ENCODE measurements around the gene RALGAPA2. TPM values are rescaled to one million over a fixed set of nuclear protein-coding genes. Genes with fewer than 3 reads are reported as not detected.

RALGAPA2 gene
- 10 to 100 TPM; 55.5 to 80.0 TPM for total RNA-seq
- long read RNA-seq, partial matches to known transcripts, result 18 of 51 reads
- long read RNA-seq, other reads (novel, unspliced or antisense), result 33 of 51 reads

- intact Hi-C loops (cut with DNase I, micrococcal nuclease), result no loop called here
- DNase-seq (peak; percentile 98), ATAC-seq (peak; percentile 87)
Measured at GRCh38 chr20:20712474-20713243, at the start of gene RALGAPA2. TSS of gene RALGAPA2 (minus strand) at chr20:20712644. CDS start at chr20:20712480, 164 bp downstream.

GRCh38 chr20:20761301-20761700 is 48.9 kb upstream of the RALGAPA2 start:
- DNase-seq (no peak), ATAC-seq (no peak)
- intact Hi-C loops (cut with DNase I, micrococcal nuclease), result no loop called here

GRCh38 chr20:20759132-20759531 is 46.7 kb upstream of the RALGAPA2 start:
- ATAC-seq (peak; percentile 96), DNase-seq (peak; percentile 39 to 44)
- intact Hi-C loops (cut with DNase I, micrococcal nuclease), result no loop called here

GRCh38 chr20:20755674-20756319 is 43.4 kb upstream of the RALGAPA2 start:
- intact Hi-C loops (cut with DNase I, micrococcal nuclease), result no loop called here
- DNase-seq (no peak), ATAC-seq (no peak)

- ATAC-seq (no peak), DNase-seq (no peak)
- intact Hi-C loops (cut with DNase I, micrococcal nuclease), result no loop called here
Measured at GRCh38 chr20:20755231-20755630, 42.8 kb upstream of the RALGAPA2 start.

GRCh38 chr20:20754714-20755113 is 42.3 kb upstream of the RALGAPA2 start:
- intact Hi-C loops (cut with DNase I, micrococcal nuclease), result no loop called here
- ATAC-seq (no peak), DNase-seq (no peak)

- no peak for DNase-seq
- intact Hi-C loops (cut with DNase I, micrococcal nuclease), result no loop called here
- ATAC-seq, result peak; percentile 90
Measured at GRCh38 chr20:20752712-20753111, 40.3 kb upstream of the RALGAPA2 start.

- DNase-seq, result no peak
- ATAC-seq, result no peak
- intact Hi-C loops (cut with DNase I, micrococcal nuclease), result no loop called here
Measured at GRCh38 chr20:20747298-20747697, 34.9 kb upstream of the RALGAPA2 start.

GRCh38 chr20:20744170-20744725 is 31.8 kb upstream of the RALGAPA2 start:
- intact Hi-C loops (cut with DNase I, micrococcal nuclease), result no loop called here
- DNase-seq (no peak), ATAC-seq (peak; percentile 78)

GRCh38 chr20:20743511-20744169 is 31.2 kb upstream of the RALGAPA2 start:
- intact Hi-C loops (cut with DNase I, micrococcal nuclease), result no loop called here
- DNase-seq (peak; percentile 35 to 51), ATAC-seq (peak; percentile 89)

- ATAC-seq, result no peak
- intact Hi-C loops (cut with DNase I, micrococcal nuclease), result no loop called here
- no peak for DNase-seq
Measured at GRCh38 chr20:20741087-20742045, 28.9 kb upstream of the RALGAPA2 start.

- intact Hi-C loops (cut with DNase I, micrococcal nuclease), result no loop called here
- no peak for DNase-seq
- ATAC-seq, result no peak
Measured at GRCh38 chr20:20740541-20740940, 28.1 kb upstream of the RALGAPA2 start.

GRCh38 chr20:20737158-20737557 is 24.7 kb upstream of the RALGAPA2 start:
- DNase-seq (no peak), ATAC-seq (no peak)
- intact Hi-C loops (cut with DNase I, micrococcal nuclease), result no loop called here

- DNase-seq (no peak), ATAC-seq (no peak)
- intact Hi-C loops (cut with DNase I, micrococcal nuclease), result no loop called here
Measured at GRCh38 chr20:20736303-20736702, 23.9 kb upstream of the RALGAPA2 start.

- ATAC-seq (no peak), DNase-seq (no peak)
- intact Hi-C loops (cut with DNase I, micrococcal nuclease), result no loop called here
Measured at GRCh38 chr20:20734475-20734948, 22.1 kb upstream of the RALGAPA2 start.

- ATAC-seq (no peak), DNase-seq (no peak)
- intact Hi-C loops (cut with DNase I, micrococcal nuclease), result no loop called here
Measured at GRCh38 chr20:20733943-20734342, 21.5 kb upstream of the RALGAPA2 start.

- intact Hi-C loops (cut with DNase I, micrococcal nuclease), result no loop called here
- ATAC-seq (no peak), DNase-seq (no peak)
Measured at GRCh38 chr20:20732641-20733040, 20.2 kb upstream of the RALGAPA2 start.

GRCh38 chr20:20731945-20732296 is 19.5 kb upstream of the RALGAPA2 start:
- intact Hi-C loops (cut with DNase I, micrococcal nuclease), result no loop called here
- ATAC-seq, result no peak
- no peak for DNase-seq

All from left colon (tissue), 2 donors.